Measurements from ENCODE around the gene PDZRN4.

PDZRN4 gene

DNA sequence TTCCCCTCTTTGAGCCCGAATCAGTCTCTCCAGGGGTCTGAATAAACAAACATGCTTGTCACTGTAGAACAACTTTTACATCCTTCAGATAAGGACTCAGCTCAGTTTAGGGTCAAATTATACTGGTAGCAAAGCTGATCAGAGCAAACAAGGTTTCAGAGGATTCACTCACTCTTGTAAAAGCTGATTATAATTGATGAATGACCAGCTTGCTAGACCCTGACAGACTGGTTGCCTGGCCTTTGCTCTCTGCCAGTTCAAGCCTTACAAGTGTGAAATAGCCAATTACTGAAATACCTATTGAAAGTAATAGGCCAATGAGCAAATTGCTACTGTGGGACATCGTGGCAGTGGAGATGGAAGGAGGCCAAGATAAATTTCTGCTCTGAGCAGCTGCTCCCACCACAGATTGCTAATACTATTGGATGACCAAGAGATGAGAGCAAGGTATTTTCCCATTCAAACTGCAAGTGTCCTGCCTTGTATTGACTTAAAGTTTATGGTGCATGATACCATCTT, 177.6 kb downstream of the PDZRN4 start:
- no peak for DNase-seq

DNA sequence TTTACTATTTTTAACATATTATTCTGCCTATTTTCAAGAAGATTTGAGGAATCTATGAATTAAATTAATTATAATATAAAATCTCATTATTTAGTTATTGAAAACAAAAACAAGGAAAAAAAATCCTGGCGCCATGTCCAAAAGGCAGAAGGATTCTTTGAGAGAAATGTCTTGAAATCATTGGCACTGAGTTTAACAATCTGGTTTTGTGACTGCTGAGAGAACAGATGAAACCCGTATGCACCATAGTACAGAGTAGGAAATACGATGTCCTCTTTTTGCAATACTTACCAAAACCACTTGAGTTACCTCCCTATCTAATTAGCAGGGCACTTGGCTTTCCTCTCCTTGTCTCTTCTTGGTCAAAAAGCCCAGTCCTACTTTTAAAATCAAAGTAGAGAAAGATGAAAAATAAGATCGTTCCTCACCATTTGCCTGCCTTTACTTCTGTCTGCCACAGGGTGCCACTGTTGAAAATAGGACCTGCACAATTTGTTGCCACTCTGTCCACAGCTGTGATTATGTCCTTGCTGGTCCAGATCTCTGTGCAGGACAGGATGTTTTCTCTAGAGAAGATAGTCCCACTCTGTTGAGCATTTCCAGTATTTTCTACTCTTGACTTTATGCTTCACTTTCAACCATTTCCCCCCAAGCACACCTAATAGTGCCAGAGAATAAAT, 179.7 kb downstream of the PDZRN4 start:
- DNase-seq: no peak

DNA sequence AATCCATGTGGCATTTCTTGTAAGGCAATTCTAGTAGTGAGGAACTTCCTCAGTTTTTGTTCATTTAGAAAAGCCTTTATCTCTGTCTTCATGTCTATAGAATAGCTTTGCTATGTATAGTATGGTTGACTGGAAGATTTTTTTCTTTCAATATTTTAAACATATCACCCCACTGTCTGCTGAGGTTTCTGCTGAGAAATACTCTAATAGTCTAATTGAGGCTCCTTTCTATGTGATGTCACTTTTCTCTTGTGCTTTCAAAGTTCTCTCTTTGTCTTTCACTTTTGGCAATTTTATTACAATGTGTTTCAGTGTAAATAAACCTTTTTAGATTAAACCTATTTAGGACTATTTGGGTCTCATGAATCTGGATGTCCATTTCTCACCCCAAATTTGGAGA, 192.8 kb downstream of the PDZRN4 start:
- no peak for DNase-seq

DNA sequence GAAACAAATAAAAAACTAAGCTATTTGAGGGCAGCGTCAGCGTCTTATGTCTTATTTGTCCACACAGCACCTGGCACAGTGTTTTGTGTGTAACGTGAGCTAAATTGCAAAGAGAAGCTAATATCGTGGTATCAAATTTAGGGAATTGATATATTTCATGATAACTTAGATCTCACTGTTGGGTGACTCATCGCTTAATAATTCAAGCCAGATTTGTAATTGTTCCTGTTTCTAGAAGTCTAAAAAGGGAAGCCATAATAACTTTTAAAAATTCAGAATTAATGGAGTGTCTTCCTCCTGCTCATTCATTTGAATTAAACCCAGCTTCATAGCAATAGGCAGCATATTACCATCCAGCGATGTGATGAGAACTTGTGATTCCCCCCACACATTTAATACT, 214.7 kb downstream of the PDZRN4 start:
- DNase-seq: no peak

DNA sequence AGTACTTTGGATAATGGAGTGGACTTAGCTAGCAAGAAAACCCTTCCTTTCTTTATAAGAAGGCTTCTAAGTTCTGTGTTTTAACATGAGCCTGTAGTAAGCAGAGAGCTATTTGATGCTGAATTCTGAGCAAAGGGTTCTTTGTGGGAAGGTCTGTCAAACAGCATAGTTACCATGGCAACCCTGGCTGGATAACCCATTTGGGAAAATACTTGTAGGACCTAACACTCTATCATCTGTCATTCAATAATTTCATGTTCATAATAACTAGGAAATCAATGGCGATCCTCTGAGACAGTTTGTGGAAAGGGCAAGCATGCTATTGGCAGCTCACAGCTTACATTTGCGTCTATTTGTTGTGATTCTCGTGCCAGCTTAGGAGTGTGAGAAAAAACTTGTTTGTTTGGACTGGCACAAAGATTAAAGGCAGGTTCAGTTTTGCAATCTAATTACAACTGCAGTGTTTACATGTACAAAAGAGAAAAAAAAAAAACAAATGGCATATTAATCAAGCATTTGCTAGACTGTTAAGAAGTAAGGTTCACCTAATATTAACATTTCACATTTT, 219.2 kb downstream of the PDZRN4 start:
- DNase-seq: no peak

DNA sequence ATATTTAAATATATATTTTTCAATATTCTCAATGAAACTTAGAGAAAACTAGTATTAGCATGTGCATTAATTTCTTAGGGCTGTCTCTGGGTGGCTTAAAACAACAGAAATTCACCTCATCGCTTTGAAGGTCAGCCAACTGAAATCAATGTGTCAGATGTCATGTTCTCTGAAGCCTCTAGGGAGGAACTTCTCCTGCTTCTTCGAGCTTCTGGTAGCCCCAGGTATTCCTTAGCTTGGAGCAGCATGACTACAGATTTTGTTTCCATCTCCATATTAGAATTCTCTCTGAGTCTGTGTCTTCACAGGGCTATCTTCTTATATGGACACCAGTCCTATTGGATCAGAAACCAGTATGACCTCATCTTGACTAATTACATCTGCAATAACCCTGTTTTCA, 221.5 kb downstream of the PDZRN4 start:
- DNase-seq: no peak

DNA sequence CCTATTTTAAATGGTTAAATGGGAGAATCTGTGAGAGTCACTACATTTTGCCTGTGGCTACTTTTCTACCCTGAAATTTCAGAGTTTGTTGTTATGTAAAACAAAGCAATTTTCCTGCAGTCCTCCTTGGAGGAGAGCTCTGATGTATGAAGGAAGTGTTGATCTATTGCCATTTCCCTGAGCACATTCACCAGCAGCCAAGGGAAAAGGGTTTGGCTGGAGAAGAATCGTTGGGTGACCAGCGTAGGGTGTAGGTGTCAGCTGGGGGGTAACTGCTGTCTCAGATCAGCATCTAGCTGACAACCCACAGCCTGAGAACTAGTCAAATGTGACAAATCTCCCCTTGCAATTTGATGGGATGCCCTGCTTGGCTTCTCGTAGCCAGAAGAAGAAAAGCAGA, 230.5 kb downstream of the PDZRN4 start:
- no peak for DNase-seq

DNA sequence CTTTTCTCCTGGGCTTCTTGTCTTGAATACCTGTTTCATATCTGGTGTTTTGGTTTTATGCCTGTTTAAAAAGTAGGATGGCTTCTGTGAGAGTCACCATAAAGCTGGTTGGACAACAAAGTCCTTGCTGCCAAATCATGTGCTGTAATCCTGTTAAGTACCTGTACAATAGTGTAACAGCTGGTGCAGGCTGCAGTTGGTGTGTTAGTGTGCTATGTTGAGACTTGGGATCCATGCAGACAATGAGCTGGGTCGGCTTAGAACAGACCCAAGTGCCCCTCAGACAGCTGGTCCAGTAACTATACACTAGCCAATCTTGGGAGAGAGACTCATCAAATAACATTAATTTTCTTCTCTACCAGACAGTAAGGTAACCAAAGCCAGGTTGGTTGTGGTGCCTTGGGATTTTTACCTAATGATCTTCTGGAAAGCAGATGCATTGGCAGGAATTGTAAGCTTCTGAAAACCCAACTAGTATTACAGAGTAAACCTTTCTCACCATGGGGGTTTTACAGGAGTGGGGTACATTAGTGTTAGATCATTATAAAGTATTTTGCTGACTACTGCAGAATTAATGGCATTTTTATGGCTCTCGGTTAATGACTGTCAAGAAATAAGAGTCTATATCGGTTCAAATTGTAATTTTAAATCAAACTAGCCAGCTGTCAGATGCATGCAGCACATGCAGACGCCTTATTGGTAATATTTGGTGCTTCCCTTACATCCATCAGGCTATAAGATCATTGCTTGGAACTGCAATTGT, 231.2 kb downstream of the PDZRN4 start:
- DNase-seq: no peak

DNA sequence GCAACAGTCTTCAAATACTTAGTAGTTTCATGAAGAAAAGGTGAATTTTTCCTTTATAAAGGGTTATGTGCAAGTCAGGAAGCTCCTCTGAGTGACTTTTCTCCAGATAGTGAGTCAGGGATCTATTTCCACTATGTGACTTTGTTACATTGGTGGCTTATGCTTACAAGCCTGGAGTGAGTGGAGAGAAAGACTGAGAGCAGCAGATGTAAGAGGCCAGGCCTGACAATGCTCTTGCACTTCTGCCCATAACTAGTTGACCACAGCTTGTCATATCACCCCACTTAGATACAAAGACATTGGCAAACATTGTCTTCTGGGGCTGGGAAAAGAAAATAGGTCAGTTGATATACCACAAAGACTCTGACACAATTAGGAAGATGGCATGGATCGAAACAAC, 236.5 kb downstream of the PDZRN4 start:
- DNase-seq: no peak

DNA sequence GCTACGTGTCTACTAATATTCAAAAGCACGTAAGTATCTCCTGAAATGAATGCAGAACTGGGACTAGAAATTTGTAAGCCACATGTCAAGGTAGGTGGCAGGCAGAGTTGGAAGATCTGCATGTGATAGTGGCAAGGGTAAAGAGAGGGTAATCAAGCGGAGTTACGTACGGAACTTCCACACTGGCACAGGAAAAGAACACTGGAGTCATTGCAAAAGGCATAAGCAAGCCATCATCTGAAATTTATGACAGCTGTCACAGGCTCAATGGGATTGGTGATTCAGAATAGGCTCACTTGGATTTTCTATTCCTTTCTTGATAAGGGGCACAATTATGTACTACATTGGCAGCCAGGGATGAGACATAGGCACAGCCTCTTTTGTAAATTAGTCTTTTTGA, 245.3 kb downstream of the PDZRN4 start:
- DNase-seq: no peak

DNA sequence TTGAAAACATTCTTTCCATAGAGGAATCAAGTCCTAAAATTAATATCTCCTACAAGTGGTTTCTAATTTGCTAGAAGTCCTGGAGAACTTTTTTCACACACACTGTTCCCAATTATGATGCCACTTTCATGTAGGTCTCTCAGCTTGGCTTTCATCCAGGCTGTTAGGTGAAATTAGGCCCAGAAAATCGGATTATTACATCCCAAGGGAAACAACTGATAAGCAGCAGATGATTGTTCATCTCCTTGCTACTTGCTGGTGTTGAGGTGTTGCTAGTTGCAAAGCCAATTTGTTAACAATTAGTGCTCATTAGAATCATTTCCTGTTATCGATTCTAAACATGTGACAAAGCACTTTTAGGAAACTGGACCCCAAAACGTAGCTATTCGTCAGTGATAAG, 248.0 kb downstream of the PDZRN4 start:
- DNase-seq: no peak

DNA sequence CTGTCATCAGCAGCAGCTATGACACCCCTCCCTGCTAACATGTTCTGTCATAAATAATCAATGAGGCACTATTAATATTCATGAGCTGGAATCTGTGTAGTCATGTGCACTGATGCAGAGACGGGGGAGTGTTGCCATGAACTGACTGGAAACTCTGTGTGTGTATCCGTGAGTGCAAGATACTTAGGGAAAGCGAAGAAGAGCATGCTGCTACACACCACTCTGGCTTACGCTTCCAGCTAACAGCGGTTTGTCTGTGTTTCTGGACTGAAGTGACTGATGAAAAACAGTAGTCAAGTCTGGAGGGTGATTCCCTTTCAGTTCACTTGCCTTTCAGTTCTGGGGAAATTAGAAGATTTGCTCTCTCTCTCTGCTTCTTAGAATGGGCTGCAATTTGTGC, 249.4 kb downstream of the PDZRN4 start:
- DNase-seq: no peak

DNA sequence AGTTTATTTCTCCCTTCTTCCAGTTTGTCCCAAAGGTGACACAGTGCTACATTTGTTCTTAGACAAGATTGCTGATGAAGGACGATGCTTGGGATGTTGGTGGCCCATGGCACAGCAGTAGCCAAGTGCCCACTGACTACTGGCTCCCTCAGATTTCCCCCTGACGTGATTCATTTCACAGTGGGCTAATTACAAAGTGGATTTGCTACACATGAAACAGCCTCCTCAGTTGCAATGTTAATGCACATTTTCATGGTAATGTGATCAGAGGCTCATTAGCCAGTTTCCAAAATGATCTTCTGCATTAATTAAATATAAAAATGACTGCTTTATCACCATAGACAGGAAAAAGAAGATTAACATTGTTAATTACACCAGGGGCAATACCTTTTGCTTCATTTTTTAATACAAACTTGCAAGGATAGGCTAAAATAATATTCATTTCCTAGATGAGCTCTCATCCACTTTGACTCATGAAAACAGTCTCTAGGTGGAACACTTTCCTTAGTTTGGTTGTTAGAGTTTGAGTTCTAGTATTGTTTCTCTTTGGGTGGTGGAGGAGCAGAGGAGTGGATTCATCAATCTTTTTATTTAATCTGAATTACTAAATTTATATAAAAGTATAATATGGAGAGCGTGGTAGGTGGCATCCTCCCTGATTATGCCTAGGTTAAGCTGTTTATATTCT, 250.9 kb downstream of the PDZRN4 start:
- no peak for DNase-seq

DNA sequence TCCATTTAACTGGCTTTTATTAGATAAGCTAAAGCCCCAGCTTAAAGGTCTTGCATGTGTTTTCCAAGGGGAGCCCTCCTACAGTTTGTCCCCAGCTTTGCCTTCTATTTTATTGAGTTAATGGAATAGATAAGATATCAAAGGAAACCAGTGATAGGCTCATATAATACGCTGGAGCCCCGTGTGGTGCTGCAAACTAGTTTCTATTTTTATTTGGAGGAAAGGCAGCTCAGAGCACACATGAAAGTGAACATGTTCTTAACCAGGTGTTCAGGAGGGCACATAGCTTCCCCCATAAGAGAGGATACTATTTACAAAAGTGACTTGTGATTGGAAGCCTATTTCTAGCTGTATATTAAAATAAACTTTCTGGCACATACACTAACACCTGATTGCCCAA, 251.7 kb downstream of the PDZRN4 start:
- no peak for DNase-seq

DNA sequence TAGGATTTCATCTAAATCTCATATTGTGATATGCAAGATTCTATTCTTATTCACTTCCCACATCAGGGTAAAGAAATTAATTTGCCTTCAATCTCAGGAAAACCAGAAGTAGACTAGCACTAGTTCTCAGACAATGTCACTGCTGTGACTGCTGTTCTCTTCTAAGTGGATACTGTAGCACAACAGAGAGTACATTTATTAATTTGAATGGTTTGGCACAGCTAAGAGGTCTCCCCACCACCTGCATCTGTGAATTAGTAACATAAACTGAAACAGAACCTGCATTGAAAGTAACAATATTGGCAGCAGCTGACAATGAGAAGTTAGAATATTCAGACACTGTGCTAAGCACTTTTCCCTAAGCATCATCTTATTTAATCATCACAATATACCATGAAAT, 253.1 kb downstream of the PDZRN4 start:
- no peak for DNase-seq

DNA sequence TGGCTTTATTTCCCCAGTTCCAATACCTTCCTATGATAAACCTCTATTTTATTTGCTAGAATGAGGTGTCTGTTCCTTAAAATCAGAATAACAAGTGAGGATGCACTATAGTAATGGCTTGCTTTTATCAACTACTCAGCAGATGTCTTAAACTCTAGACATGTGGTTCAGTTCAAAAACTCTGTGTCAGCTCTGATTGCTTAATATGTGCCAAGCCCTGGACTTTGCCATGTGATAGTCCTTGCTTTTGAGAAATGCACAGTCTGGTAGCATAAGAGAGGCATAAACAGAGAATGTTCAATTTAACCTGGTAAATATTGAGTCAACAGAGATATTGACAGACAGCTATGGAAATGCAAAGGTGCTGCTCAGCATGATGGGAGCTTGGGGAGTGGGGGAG, 254.8 kb downstream of the PDZRN4 start:
- DNase-seq: no peak

DNA sequence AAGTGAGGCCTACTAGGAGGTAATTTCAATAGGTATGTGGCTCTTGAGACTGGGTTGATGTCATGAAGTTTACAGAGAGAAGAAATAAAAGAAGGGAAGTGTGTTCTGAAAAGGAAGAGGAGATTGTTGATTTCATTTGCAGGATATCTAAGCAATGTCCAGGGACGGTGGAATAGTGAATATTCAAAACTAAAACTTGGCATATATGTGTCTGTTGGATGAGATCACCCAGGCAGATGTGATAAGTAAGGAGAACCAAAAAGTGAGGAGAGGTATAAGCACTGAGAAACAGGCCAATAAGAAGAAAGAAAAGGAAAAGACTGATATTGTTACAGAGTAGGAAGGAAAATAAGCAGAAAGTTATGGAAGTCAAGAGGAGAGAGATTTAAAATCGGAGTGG, 255.6 kb downstream of the PDZRN4 start:
- DNase-seq: no peak

DNA sequence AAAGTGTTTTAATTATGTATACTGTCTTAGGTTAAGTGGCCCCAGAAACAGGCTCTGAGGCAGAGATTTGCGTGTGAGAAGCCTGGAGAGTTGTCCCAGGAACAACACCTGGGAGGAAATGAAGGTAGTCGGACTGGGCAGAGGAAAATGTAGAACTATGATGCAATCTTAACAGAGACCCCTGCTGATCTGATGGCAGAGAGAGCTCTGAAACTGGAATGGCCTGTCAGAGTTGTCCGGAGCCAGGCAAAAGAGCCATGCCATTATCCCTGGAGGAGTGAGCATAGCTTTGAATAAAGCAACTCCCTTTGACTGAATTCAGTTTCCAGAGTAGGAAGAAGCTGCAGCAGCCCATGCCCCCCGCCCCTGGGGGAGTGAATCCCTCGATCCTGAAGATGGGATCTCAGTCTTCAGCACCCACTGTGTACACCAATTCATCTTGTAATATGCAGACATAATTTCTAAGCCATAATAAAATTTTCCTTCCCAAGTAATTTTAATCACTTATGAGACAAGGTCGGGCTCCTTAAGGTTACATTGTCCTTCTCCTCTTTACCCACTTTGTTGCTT, 264.8 kb downstream of the PDZRN4 start:
- no peak for DNase-seq

DNA sequence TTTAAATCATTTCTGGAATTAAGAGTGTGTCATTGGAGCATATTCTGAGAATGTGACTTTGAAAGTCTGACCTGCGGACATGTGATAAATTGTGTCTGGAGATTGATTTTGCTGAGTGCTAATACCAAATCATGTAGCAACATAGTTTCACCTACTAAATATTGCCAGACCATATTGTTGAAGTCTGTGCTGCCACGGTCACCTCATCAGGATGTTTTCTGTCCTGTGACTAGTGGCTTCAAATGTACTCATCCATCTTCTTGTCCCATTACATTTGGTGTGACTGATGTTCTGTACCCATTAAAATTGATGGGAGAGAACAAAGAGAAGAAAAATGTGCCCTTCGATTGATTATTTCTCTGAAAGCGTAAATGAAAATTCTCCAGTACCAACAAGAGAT, 265.3 kb downstream of the PDZRN4 start:
- DNase-seq: no peak

DNA sequence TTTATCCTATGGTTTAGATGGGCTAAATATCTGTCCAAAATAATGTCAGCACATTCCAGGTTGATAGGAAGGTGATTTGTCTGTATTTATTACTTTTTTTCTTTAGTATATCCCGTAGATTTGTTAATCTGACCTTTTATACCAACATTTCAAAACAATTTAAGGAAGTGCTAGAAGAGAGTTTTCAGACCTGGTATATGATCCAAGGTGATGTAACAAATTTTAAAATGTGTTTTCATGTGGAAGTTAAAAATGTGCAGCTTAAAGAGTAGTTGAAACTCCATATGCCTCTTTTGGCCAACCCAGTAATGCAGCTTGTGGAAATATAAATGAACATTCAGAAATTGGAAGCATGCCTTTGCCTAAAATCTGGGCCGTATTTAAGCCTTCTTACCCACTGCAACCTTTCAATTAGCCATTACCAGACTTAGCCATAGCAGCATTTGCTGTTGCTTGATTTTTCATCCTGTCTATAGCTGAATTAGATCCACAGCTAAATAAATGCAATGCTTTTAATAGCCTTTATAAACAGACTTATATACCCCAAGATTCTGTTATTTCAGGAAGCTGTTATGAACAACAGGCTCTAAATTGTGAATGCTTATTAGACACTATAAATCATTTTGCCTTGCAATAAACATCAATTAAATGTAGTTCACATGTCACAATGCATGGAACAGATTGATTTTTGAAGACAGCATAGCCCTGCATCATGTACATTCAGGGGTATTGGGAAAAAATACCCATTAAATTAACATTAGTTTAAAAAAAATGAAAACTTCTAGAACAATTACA, 271.2 kb downstream of the PDZRN4 start:
- no peak for DNase-seq

DNA sequence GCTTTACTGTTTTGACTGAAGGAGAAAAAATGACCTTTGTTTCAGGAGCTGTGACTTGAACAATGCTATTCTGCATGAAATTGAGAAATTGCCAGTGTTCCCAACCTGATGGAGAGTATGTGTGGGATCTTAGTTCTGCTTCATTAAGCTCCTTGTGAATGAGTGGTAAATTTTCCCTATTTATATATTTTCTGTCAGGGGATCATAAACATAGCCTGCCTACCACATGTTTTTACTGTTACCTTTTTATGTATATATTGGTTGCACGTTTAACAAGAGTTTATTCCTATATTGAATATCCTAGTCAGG, 271.7 kb downstream of the PDZRN4 start:
- no peak for DNase-seq

DNA sequence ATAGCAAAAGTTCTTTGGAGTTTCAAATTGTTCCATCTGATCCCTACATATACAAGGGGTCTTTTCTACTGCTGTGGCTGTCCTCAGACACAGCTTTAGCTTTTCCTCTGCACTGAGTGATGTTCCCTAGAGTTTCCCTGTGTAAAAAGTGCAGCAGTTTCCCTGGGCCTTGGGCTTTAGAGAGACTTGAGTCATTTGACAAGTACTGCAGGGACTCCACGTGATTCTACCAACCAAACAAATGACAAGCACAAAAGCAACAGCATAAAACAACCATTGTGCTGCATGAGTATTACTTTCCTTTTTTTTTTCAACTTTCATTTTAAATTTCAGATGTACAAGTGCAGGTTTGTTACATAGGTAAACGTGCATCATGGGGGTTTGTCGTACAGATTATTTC, 272.8 kb downstream of the PDZRN4 start:
- no peak for DNase-seq

DNA sequence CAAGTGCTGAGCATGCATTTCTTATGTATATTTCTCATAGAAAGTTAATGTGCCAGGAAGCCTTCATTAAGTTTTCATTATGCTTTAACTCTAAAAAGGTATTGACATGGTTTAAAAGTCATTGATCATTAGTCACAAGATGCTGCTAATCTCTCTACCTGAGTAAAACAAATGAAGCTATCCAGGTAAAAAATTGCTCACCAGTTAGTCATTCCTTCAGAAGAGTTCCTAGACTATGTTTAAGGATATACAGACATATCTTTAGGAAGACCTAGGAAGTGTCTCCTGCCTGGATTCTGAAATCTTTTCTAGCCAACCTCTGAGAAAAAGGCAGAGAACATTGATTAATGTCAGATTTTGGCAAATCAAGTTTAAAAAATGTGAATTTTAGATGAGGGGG, 274.2 kb downstream of the PDZRN4 start:
- DNase-seq: no peak

All from CD4-positive, alpha-beta T cell treated with Interferon gamma for 1 hour (primary cell).